Renal cortical epithelial cell (primary cell): Measurements from ENCODE around the gene KCNQ1. TPM values are rescaled to one million over a fixed set of nuclear protein-coding genes. Genes with fewer than 3 reads are reported as not detected.

Experiments used
- DNase-seq: peaks from one replicate; pipeline ENCODE4 v3.0.0-alpha.2; 2011; ENCODE audit warnings: low read depth
- total RNA-seq: library from RNA; depleted of rRNA; stranded (reverse); fragments of >200 nt; gene quantifications from 2 replicates; pipeline ENCODE4 v1.2.3, GENCODE V29; 2014

KCNQ1 gene
- total RNA-seq, 1 donor from 2014 or later, result 1.1 TPM

DNA sequence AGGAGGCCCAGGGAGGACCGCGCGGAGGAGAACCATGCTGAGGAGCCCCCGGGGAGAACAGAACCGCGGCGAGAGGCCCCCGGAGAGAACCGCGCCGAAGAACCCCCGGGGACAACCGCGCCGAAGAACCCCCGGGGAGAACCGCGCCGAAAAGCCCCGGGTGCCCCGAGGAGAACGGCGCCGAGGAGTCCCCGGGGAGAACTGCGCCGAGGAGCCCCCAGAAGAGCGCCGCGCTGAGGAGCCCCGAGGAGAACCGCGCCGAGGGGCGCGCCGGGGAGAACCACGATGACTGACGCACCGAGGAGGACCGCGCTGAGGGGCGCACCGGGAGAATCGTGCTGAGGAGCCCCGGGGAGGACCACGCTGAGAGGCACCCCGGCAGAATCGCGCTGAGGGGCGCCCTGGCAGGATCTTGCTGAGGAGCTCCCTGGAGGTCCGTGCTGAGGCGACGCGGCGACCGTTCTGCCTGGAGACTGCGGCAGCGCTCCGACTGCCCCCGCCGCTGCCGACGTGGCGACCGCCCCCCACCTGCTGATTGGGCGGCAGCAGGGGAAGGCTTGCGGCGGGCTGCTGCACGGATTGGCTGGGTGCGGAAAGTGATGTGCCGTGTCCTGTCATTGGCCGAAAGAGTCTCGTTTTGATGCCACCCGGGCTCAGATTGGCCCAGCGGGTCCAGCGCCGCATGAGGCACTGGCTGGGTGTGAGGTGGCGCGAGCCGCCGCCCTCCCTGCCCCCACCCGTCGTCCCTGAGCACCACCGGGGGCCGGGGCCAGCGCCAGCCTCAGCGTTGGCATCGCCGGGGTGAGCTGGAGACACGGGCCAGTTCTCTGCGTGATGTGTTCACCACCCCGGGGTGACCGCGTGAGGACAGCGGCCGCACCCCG is 255.0 kb downstream of the KCNQ1 start, which contains the start of gene KCNQ1OT1:
Gene KCNQ1OT1, minus strand, starts transcription at position 464 of the 884 bp plus-strand sequence.
- DNase-seq, result peak; percentile 85

DNA sequence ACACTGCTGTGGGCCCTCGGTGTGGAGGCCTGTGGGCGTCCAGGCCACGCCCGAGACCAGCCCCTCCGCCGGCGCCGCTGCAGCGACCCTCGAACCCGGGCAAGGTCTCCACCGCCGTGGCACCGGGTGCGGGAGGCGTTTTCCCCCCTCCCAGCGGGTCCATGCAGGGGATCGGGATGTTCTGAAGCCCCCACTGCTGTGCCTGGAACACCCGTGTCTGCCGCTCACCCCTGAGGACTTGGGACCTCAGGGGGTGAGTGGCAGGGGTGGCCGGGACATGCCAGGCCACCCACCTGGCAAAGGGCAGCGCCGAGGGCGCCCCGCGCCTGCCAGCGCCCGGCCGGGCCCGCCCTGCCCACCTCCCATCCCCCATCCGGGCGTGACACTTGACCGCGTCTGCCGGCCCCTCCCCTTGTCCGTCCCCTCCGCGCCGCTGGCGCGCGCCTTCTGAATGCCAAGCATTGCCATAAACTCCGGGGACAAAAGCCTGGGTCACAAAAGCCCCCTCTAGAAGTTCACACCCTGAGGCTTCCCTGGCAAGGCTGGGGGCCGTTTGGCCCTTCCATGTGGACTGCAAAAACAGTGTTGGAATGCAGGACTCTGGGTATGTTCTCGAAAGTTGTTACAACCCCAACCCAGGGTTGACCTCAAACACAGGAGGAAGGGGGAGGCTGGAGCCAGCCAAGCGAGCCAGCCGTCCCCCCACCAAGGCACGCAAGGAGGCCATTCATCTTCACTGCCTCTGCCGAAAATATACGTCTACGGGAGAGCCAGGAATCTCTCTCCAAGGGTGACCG is 255.8 kb downstream of the KCNQ1 start:
- peak; percentile 73 for DNase-seq

DNA sequence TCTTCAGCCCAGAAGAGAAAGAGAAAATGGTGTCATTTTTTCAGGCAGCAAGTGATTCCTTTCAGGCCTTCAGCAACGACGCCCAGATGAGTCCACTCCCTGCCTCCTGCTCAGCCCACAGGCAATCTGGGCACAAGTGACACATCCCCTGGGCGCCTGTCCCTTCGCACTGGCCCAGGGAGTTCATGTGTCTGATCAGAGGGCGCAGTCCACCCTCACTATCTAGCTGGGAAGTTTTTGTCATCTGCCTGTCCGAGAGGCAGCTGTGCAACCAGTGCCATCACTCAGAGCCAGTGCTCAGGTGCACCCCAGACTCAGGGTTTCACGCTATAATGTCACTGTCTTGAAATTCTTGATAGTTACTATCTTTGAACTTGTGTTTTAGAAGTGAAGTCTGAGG is 256.4 kb downstream of the KCNQ1 start:
- no peak for DNase-seq

DNA sequence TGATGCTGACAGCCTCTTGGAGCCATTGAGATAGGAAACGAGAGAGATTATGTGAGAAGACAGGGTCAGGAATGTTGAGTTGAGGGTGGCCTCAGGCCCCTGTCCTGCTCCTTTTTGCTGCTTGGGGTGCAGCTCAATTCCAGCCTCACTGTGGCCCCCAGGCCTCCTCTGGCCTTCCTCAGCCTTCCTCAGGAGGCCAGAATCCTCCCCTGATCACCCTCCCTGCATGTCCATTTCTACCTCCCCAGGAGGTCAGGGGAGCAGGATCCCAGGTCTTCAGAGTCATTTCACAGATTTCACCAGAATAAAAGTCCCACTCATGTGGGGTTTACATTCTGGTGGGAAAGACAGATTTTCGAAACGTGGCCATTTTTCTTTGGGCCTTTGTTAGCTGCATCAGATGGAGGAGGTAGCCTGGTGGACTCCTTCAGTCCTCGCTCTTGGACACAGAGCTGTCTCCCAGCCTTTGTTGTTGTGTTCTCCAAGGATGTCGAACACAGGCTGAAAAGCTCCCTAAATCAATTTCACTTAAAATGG is 257.2 kb downstream of the KCNQ1 start:
- DNase-seq, result no peak

DNA sequence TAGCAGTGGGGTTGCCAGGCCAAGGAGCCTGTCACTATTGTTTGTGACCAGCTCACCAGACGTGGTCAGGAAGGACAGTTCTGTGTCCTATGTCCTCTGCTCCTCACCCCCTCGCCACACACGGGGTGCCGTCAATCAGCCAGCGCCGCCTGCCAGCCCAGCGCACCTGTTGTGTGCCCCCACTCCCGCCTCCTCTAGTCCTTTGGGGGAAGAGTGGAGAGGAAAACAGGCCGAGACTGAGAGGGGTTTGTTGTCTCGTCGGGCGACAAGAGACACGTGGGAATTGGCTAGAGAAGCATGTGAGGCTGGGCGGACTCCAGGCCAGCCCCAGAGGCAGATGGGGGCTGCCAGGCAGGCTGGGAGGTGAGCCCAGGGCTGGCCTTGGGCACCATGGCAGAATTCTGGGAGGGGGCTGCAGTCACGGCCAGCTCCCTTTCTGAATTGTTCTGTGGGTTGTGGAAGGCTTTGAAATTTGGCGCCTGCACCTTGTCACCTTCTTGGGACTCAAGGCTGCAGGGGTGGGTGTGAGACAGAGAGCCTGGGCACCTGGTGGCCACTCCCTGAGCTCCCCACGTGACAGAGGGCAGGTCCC is 258.1 kb downstream of the KCNQ1 start:
- no peak for DNase-seq

DNA sequence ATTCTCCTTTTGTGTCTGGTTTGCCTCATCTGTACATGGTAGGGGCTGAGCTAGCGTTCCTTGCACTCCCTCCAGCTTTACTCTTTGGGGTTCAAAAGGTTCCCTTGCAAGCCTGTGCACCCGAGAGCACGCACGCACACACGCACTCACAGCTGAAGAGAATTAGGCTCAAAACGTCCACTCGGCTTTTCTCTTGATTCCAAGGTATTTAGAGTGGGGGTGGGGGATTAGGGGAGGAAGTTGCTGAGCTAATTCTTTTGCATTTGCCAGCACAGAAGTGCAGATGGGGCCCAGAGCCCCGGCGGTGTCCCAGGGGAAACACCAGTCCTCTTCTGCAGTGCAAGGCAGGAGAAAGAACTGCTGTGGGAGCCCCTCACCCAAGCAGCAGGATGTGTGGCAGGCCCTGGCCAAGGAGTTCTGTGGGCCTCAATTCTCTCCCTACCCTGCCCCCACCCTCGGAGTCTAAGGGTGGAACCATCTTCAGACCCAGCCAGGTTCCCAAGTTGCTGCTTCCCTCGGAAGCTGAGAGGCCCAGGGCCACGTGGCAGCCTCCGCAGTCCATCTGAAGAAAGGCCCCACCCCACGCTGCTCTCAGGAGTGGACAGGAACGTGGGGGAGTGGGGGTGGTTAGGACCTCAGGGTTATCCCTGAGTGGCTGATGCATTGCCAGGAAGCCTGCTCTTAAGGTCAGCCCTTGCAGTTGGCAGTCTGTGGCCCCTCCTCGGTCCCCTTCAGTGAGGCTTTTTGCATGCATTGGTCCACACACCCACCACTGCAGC is 258.7 kb downstream of the KCNQ1 start:
- DNase-seq, result no peak

DNA sequence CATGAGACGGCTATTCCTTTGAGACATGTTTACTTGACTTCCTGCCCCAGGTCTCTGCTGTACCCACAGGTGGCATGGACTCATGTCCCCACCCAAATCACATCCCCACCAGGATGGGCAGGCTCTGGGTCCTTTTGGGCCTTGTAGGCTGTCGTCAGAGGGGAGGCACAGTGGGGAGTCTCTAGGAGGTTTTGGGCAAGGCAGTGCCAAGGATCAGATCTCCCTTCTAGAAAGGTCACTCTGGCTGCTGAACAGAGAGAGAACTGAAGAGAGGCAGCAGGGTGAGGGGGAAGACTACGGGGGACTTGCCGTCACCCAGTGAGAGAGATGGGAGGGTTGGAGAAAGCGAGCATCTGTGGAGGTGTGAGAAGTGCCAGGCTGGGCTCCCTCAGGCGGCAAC is 259.5 kb downstream of the KCNQ1 start:
- no peak for DNase-seq

DNA sequence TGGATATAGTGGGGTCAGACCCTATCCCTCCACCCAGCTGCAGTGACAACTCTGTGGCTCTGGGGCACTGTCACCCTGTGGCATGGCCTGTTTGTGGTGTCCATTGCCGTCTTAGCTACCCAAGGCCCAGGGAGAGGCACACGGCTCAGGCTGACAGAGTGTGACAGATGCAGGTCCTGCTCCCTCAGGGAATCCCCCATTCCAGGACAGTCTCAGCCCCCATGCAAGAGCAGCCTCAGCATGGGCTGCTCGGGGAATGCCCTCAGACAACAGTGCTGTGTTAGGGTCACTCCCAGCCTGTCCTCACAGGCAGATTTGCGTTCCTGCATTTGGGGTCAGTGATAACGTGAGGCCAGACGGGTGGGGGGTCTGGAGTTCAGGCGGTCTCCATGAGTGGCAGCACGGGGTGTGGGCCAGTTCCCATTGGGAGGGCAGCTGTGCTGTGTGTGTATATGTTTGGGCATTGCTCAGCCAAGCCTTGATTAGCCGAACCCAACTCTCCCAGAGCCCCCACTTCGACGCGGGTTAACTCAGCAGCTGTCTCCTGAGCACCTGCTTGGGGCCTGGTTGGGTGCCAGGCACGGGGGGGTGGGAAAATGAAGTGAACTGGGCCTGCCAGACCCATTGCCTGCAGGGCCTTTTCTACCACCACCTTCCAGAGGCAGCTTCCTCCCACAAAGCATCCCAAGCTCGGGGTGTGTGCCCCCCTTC is 260.2 kb downstream of the KCNQ1 start:
- no peak for DNase-seq

DNA sequence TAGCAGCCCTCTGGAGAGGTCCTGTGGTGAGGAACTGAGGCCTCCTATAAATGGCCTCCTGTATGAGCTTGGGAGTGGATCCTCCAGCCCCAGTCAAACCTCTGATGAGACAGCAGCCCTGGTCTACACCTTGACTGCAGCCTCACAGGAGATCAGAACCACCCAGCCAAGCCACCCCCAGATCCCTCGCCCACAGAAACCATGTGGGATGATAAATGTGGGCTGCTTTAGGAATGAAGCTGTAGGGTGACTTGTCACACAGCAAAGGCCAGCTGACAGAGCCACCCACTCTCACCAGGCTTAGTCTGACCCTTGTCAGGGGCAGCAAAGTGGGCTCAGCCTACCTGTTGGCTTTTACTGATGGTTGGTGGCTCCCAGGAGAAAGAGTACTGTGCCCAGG is 261.5 kb downstream of the KCNQ1 start:
- no peak for DNase-seq

DNA sequence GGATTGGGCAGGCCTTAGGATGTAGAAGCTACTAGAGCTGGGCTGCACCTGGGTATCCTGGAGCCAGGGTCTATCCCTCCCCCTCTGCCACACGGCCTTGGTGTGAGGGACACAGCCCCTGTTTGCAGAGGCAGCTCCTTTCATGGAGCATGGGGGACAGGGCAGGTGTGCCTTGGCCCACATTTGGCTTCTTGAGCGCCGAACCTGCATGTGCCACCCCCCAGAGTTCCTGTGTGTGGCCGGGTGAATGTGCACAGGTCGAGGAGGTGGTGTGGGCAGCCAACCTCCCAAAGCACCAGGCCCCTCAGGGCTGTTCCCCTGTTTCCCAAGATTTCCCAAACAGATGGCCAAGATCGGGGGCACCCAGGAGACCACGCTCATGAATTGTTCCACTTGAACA is 262.9 kb downstream of the KCNQ1 start:
- no peak for DNase-seq

DNA sequence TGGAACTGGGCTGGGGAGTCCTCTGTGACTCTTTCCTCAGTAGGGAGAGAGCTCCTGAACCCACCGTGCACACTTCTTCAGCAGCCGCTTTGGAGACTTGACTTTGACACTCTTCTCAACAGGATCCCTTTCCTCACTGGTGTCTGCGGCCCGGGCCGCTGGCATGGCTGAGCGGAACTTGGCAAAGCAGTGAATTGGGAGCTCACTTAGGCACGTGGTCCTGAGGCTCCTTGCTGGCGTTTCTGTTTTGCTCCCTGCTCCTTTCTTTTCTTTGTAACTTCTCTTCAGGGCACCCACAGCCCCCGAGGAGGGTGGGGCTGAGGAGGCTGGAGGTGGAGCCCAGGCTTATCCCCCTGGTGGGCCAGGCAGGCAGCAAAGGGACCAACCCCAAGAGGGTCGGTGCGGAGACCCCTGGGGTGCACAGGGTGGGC is 263.4 kb downstream of the KCNQ1 start:
- no peak for DNase-seq

DNA sequence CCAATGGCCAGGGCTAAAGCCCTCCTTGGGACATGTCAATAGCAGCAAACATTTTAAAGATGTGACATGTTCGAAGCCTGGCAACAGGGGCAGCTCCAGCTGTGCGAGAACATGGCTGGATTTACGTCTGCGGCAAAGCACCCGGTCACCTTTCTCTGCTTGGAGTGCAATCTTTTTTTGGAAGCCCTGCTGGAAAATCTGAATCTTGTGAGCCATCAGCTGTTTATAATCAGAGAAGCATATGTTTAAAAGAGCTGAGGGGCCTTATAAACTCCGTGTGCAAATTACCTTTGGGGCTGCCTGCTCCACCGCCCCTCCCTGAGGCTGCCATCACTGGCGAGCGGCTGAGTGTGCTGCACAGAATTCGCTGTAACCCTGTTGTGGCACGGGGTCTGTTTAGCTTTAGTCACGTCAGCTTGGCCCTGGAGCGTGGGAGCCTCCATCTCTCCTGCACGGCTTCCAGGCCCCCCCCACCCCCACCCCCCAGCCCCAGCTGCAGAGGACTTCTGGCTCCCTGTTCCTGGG is 264.0 kb downstream of the KCNQ1 start:
- no peak for DNase-seq

DNA sequence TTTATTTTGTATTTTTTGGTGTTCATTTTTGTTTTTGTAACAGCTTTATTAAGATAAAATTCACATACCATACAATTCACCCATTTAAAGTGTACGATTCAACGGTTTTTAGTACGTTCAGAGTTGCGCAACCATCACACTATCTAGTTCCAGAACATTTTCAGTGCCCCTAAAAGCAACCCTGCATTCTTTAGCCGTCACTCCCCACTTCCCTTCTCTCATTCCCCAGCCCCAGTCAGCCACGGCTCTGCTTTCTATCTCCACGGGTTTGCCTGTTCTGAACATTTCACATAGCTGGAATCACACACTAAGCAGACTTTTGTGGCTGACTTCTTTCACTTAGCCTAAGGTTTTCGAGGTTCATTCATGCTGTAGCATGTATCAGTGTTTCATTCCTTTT is 264.6 kb downstream of the KCNQ1 start:
- peak; percentile 58 for DNase-seq

DNA sequence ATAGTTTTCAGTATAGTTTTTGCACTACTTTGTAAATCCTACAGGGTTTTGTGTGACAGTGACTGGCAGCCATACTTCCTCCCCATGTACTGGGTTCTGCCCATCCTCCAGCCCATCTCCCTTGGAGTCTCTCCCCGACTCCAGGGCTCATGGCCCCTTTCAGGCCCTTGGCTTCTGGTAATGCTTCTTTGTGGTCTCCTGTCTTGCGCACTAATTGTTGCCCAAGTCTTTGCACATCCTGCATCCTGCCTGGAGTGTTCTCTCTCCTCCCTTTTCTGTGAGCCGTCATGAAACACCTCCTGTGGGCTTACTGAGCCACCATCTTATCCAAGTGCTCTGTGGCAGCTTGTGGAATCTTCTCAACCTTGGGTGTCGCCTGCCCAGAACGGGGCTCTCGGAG is 266.4 kb downstream of the KCNQ1 start:
- DNase-seq, result no peak

DNA sequence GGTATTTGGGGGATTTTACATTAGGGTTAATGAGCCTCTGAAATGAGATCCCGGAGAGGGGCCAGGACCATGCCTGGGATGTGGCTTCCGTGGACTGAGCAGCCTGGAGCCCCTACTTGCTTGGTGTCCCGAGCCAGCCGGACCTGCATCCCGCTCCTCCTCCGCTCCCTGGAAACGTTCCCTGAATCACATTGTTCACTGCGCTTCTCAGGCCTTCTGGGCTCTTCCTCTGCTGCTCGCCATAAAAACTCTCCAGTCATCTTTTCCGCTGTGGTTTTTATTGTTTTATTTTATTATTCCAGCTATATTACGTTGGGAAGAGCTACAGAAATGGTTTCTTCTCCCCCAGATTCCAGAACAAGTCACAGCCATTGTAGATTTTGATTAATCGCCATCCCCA is 268.3 kb downstream of the KCNQ1 start:
- DNase-seq, result no peak

DNA sequence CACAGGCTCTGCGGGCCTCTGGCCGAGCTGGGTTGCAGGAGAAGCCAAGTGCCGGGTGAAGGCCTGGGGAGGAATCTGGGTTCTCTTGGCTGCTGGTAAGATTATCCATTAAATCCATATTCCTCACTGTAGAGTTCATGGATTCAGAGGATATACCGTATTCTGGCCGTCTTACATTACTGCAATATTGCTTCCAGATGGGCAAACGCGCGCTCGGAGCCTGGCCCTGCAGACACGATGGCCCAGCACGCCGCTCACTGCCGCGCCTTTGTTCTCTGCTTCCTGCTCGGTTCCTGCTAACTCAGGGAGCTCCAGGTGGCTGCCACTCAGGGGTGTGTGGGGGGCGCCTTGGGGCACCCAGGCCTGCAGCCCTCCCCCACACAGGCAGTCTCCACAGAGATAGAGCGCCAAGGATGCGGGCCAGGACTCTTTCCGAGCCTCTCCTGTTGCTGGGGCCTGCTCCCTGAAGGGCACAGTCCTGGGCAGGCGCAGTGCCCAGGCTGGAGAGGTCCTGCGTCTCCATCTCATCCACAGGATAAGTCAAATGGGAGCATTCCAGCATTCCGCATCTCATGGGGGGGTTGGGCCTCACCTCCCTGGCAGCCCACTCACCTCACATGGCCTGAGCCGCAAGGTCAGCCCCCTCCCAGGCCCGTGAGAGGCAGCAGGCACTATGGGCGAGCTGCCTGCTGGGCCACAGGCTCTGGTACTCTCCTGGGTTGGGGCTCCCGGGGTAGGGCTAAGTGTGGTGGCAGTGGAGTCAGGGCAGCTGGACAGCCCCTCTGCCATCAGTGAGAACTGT is 269.1 kb downstream of the KCNQ1 start:
- DNase-seq, result no peak

DNA sequence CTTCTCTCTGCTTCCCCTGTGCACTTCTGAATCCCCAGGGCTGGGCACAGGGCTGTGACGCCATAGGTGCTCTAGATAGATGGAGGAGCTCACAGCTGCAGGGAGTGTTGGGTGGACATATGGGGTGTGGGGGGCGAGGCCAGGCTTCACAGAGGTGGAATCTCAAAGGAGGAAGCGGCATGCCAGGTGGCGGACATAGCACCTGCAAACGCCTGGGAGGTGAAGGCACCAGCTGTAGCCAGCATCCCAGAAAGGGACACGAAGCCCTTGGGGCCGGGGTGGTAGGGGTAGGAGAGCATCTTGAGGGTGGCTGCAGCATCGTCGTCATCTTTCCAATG is 269.6 kb downstream of the KCNQ1 start:
- DNase-seq, result no peak

DNA sequence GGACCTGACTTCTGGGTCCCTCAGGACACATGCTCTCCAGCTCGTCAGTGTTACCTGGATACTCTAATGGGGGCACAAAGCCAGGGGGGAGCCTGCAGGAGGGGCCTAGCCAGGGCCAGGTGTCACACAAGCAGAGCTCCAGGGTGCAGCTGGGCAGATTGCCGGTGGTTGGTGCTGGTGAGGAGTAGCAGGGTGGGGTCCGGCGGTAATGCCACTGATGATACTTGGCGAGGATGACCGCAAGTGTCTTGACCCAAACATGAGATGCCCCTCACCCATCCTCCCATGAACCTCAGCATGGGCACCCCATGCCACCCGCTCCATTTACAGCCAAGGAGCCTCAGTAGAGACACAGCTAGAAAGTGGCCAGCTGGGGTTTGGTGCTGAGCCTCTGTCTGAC is 270.1 kb downstream of the KCNQ1 start:
- DNase-seq, result no peak

DNA sequence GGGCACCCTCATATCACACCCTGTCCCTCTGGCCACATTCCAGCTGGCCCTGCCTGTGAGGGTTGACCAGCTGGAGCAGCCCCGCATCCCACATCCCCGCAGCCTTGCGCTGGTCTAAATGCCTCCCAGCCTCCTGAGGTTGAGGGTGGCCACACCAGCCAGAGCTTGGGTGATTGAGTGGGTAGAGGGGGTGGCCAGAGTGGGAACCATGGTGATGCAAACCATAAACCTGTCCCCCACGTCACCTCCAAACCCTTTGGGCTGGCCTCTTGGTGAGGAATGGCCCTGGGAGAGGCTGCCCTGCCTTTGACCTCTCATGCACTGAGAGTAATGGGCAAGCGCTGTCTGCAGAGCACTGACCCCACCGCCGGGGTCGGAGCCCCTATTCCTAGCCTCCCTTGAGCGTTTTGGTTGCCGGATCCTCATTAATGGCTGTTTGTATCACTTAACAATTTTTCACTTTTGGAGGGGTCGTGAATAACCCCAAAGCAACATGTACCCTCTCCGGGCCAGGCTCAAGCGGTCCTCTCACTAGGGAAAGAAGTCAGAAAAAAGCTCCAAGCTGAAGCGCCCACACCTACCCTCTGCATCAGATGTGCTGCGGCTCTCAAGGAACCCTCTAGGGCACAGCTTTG is 271.0 kb downstream of the KCNQ1 start:
- DNase-seq, result no peak
